HepG2 (cell line): Measurements from ENCODE around the gene HOTAIR. TPM values are rescaled to one million over a fixed set of nuclear protein-coding genes. Genes with fewer than 3 reads are reported as not detected.
A peak's percentile ranks its signal among the peaks of the same experiment; 100 is the strongest.

Experiments
- ARID5B ChIP-seq: IDR thresholded peaks from 2 replicates; pipeline ENCODE4 v1.4.0; 2020; ENCODE audit warnings: mild to moderate bottlenecking, missing genetic modification reagents
- BCL6 ChIP-seq: IDR thresholded peaks from 2 replicates; pipeline ENCODE4 v1.6.1; 2016; ENCODE audit warnings: missing genetic modification reagents, missing compliant biosample characterization
- ELF3 ChIP-seq: IDR thresholded peaks from 2 replicates; pipeline ENCODE4 v1.6.1; 2016; ENCODE audit warnings: missing genetic modification reagents, missing compliant biosample characterization
- MEIS1 ChIP-seq: sonication (generic); formaldehyde crosslinking; IDR thresholded peaks from 2 replicates; pipeline ENCODE4 v1.9.0; 2021; ENCODE audit warnings: mild to moderate bottlenecking, missing genetic modification reagents, moderate library complexity, borderline replicate concordance
- NKX3-1 ChIP-seq: sonication (generic); formaldehyde crosslinking; IDR thresholded peaks from 2 replicates; pipeline ENCODE4 v1.5.0; 2020; ENCODE audit warnings: missing genetic modification reagents
- TAF1 ChIP-seq: sonication (generic); formaldehyde crosslinking; IDR thresholded peaks from 2 replicates; pipeline ENCODE4 v1.4.0; 2020; ENCODE audit warnings: missing genetic modification reagents
- TFDP2 ChIP-seq: sonication (generic); formaldehyde crosslinking; IDR thresholded peaks from 2 replicates; pipeline ENCODE4 v1.4.0; 2020; ENCODE audit warnings: missing genetic modification reagents
- TIGD3 ChIP-seq: sonication (generic); formaldehyde crosslinking; IDR thresholded peaks from 2 replicates; pipeline ENCODE4 v1.5.1; 2020; ENCODE audit warnings: mild to moderate bottlenecking, missing genetic modification reagents, borderline replicate concordance
- ZBTB14 ChIP-seq: sonication (generic); formaldehyde crosslinking; IDR thresholded peaks from 2 replicates; pipeline ENCODE4 v1.4.0; 2020; ENCODE audit warnings: missing genetic modification reagents
- ZBTB7B ChIP-seq: sonication (generic); formaldehyde crosslinking; IDR thresholded peaks from 2 replicates; pipeline ENCODE4 v1.4.0; 2020; ENCODE audit warnings: missing genetic modification reagents
- ZNF580 ChIP-seq: IDR thresholded peaks from 2 replicates; pipeline ENCODE4 v1.6.1; 2016; ENCODE audit warnings: low read depth, borderline replicate concordance
- ZNF768 ChIP-seq: sonication (generic); formaldehyde crosslinking; IDR thresholded peaks from 2 replicates; pipeline ENCODE4 v1.4.0; 2020; ENCODE audit warnings: missing genetic modification reagents
- ZNF891 ChIP-seq: sonication (generic); formaldehyde crosslinking; IDR thresholded peaks from 2 replicates; pipeline ENCODE4 v1.5.0; 2020; ENCODE audit warnings: mild to moderate bottlenecking, missing genetic modification reagents
- polyA plus RNA-seq, 8 experiments: library from polyadenylated mRNA; depleted of rRNA in 3 of 8; stranded (reverse) in 7 of 8; unstranded in 1 of 8; fragments of >200 nt; fragmentation: Illumina TruSeq in 4 of 8; extraction: Trizol in 4 of 8; gene quantifications; 2 replicates each; pipeline versions ENCODE4 v1.2.1 to v1.2.3, GENCODE V29; 2011 to 2016; ENCODE audit warnings: low read depth in 4 of 8, missing spikeins in 1 of 8, mixed read lengths in 1 of 8; ENCODE audit not compliant: insufficient read depth in 1 of 8
- total RNA-seq, 5 experiments: library from RNA; depleted of rRNA; stranded (reverse); fragments of >200 nt; fragmentation: Illumina TruSeq; extraction: Trizol; gene quantifications; 2 replicates each; pipeline ENCODE4 v1.2.3, GENCODE V29; 2016; ENCODE audit warnings: low read depth in 1 of 5
- TF ChIP-seq, protein P1 (sequence below): IDR thresholded peaks from 2 replicates; pipeline ENCODE4 v1.6.1; 2016; ENCODE audit warnings: control low read depth
- TF ChIP-seq, protein P2 (sequence below): sonication (generic); formaldehyde crosslinking; conservative IDR thresholded peaks from 2 replicates; pipeline ENCODE4 v1.4.0; 2020; ENCODE audit warnings: mild to moderate bottlenecking, missing genetic modification reagents, moderate library complexity

The HOTAIR gene
- total and polyA plus RNA-seq, 2 of the 13 experiments (the other 11 are each of a cell fraction or from before 2014, with no cell fraction given): not detected

DNA sequence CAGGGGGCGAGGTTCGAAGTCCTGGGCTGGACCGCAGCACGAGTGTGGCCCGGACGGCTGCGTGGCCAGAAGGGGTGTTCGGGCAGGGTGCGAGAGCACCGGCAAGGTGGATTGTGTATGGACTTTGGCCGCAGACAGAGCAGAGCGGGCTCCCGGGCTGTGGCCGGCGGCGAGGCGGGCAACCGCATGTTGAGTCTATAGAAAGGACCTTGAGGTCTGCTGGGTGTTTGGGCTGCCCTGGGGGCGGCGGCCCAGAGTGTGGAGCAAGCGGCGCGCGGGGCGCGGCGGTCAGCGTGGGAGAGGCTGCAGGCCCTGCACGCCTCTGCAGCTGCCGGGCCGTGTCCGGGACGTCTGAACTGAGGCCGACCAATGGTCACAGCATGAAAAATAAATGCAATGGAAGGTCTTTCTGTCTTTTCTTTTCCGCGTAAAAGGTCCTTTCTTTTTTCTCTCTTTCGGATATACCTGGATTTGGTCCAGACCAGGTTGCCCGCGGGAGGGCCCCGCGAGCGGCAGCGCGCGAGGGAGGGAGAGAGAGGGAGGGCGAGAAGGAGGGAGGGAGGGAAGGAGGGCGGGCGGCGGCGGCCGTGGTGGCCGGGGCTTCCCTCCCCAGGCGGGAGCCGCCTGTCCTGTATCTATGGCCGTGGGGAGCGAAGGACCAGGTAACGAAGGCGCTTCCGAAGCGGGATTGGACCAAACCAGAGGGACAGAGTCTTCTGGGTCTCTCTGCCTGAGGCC lies 19.7 kb upstream of the HOTAIR start (continued):
- no peak for TF ChIP-seq TIGD3 (CRISPR knock-in tag)
- TF ChIP-seq ZBTB7B: 0 out of 2 replicates have a peak, but pooled peaks have one; percentile 33
- 0 out of 2 replicates have a peak, but pooled peaks have one; percentile 30 for TF ChIP-seq BCL6
- TF ChIP-seq ZBTB14 (CRISPR knock-in tag): no peak
- peak; percentile 31; the same call in 1 of the 2 replicates for TF ChIP-seq MEIS1 (CRISPR knock-in tag)
- TF ChIP-seq, protein P1, sequence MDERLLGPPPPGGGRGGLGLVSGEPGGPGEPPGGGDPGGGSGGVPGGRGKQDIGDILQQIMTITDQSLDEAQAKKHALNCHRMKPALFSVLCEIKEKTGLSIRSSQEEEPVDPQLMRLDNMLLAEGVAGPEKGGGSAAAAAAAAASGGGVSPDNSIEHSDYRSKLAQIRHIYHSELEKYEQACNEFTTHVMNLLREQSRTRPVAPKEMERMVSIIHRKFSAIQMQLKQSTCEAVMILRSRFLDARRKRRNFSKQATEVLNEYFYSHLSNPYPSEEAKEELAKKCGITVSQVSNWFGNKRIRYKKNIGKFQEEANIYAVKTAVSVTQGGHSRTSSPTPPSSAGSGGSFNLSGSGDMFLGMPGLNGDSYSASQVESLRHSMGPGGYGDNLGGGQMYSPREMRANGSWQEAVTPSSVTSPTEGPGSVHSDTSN (CRISPR knock-in tag): no peak
- no peak for TF ChIP-seq NKX3-1
- TF ChIP-seq, protein P2, sequence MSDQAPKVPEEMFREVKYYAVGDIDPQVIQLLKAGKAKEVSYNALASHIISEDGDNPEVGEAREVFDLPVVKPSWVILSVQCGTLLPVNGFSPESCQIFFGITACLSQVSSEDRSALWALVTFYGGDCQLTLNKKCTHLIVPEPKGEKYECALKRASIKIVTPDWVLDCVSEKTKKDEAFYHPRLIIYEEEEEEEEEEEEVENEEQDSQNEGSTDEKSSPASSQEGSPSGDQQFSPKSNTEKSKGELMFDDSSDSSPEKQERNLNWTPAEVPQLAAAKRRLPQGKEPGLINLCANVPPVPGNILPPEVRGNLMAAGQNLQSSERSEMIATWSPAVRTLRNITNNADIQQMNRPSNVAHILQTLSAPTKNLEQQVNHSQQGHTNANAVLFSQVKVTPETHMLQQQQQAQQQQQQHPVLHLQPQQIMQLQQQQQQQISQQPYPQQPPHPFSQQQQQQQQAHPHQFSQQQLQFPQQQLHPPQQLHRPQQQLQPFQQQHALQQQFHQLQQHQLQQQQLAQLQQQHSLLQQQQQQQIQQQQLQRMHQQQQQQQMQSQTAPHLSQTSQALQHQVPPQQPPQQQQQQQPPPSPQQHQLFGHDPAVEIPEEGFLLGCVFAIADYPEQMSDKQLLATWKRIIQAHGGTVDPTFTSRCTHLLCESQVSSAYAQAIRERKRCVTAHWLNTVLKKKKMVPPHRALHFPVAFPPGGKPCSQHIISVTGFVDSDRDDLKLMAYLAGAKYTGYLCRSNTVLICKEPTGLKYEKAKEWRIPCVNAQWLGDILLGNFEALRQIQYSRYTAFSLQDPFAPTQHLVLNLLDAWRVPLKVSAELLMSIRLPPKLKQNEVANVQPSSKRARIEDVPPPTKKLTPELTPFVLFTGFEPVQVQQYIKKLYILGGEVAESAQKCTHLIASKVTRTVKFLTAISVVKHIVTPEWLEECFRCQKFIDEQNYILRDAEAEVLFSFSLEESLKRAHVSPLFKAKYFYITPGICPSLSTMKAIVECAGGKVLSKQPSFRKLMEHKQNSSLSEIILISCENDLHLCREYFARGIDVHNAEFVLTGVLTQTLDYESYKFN (CRISPR knock-in tag): peak; percentile 45; the same call in 1 of the 2 replicates
- peak; percentile 48; the same call in 1 of the 2 replicates for TF ChIP-seq TFDP2
- TF ChIP-seq ELF3: 0 out of 2 replicates have a peak, but pooled peaks have one; percentile 13
- TF ChIP-seq ZNF891 (CRISPR knock-in tag): no peak
- TF ChIP-seq ZNF768 (CRISPR knock-in tag): 0 out of 2 replicates have a peak, but pooled peaks have one; percentile 25
- no peak for TF ChIP-seq ZNF580 (CRISPR knock-in tag)
- TF ChIP-seq TAF1 (CRISPR knock-in tag): no peak
- peak; percentile 55; the same call in 1 of the 2 replicates for TF ChIP-seq ARID5B (CRISPR knock-in tag)
